Measurements from ENCODE around the gene KERA. TPM values are rescaled to one million over a fixed set of nuclear protein-coding genes. Genes with fewer than 3 reads are reported as not detected.
A peak's percentile ranks its signal among the peaks of the same experiment; 100 is the strongest.
"Not testable (repeated sequence)": the region's sequence is repeated elsewhere in the genome, so short reads cannot be mapped to it uniquely, and the experiment has no call there.

KERA gene
- total RNA-seq (2014; rRNA removed; shearing (Covaris generic)): not detected in 2 replicates

- DNase-seq (ENCODE audit: low spot score): no peak
Observed at GRCh38 chr12:91057368-91058165, at the start of gene KERA. Gene KERA (minus strand): TSS chr12:91058024. CDS start chr12:91056281, 1,743 bp downstream.

DNA sequence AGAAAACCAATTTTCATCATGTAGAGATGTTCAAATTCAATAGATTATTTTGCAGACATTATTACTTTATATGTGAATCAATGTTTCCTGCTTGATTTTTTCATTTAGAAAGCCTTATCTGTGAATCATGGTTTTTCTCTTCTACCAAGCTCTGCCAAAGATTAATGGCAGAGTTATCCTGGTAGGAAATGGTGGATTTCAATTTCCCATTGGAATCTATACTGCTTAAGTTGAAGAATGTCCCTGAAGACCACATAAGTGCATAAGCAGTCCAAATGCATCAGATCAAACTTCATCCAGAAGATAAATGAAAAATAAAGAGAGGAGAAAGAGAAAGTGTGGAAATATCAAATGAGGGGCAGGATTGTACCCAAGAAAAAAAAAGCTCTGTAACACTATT lies 48.5 kb upstream of the KERA start:
- DNase-seq (ENCODE audit: low spot score): no peak

GRCh38 chr12:91105807-91106206 lies 48.0 kb upstream of the KERA start:
- no peak for DNase-seq (ENCODE audit: low spot score)

DNA sequence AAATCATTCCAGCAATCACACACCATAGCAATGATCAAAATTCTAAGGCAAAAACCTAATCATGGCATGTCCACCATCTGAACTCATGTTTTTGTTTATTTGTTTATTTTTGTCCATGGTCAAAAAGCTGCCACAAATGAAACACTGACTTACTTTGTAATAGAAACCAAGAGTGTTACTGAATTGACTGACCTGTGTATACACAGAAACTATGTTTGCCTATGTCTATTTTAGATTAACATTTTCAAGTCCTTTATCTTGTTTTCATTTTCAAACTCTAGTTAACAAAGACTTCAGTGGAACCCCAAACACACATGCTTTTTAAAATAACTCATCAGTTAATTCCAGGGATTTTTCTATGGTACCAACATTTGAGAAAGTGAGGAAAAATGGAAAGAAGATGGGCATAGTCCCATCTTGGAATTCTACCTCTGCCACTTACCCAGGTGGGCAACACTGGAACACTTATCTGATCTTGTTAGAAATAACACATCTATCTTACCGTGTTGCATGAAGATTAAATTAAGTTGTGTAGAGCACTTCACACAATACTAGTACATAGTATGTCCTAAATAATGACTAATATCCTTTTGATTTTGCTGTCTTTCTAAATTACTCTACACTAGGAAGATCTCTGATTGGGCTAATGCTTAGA lies 47.1 kb upstream of the KERA start:
- no peak for DNase-seq (ENCODE audit: low spot score)

DNA sequence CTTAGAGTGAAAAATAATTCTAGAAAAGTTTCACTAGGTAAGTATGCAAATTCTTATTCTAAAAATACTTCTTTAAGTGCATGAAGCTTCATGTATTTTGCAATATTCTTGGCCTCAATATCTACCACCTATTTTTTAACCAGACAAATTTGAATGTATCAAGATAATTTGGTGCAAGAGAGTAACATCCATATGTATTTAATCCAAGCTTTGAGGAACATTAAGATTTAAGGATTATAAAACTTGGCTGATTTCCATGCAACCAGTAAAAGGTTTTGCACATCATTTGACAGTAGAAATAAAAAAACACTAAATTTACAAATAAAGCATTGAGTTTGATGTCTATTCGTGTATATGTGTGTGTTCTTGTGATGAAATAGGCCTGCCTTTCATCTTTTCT lies 45.8 kb upstream of the KERA start:
- no peak for DNase-seq (ENCODE audit: low spot score)

DNA sequence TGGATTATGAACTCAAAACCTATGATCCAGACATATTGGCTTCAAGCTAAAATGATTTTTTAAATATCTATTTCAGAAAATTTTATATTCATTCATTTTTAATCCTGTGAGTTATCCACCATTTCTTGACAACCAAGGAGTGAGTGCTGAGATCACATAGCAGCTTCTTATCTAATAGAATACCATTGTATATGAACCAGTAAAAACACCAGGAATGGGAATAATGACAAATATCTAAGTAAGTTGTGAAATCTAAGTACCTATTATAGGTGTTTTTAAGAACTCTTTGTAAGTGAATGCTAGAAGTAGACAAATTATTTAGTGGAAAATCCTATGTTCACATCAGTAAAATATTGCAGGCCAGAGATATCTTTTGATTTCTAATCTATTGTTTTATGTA lies 45.3 kb upstream of the KERA start:
- no peak for DNase-seq (ENCODE audit: low spot score)

- no peak for DNase-seq (ENCODE audit: low spot score)
Observed at GRCh38 chr12:91100906-91101305, 43.1 kb upstream of the KERA start.

- DNase-seq (ENCODE audit: low spot score): no peak
Observed at GRCh38 chr12:91099836-91100235, 42.0 kb upstream of the KERA start.

GRCh38 chr12:91099341-91099740 lies 41.5 kb upstream of the KERA start:
- no peak for DNase-seq (ENCODE audit: low spot score)

- DNase-seq (ENCODE audit: low spot score): peak; percentile 74
Observed at GRCh38 chr12:91098941-91099340, 41.1 kb upstream of the KERA start.

DNA sequence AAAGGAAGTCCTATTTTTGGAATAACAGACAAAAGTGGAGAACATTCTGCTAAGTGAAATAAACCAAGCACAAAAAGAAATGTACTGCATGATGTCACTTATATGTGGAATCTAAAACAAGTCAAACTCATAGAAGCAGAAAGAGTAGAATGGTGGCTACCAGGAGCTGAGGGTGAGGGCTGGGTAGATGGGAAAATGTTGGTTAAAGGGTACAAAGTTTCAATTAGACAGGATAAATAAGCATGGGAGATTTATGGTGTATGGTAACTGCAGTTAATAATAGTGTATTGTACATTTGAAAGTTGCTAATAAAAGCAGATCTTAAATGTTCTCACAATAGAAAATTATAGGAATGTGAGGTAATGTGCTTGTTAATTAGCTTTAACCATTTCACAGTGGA lies 40.6 kb upstream of the KERA start:
- no peak for DNase-seq (ENCODE audit: low spot score)

GRCh38 chr12:91094957-91095356 lies 37.1 kb upstream of the KERA start:
- no peak for DNase-seq (ENCODE audit: low spot score)

DNA sequence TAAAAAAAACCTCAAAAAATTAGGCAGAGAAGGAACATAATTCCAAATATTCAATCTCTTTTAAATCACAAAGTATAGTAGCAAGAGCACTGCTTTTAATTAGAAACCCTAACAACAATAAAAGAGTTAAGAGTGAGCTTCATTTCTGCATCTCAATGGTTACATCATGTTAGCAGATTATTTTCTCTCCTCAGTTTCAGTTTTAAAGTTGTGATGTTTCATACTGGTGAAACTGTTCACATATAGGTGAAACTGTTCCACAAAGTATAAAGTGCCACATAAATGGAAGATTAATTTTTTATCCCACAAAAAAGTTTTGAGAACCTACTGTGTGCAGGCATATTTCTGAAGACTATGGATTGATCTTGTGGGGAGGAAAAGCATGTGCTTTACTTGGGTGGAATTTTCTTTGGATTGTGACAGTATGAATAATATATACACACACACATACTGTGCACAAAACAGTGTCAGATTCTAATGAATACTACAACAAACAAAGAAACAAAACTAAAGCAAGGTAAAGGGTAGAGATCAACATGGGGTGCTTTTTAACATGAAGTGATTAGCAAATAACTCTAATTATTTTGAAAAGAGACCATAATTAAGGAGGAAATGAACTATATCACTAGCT lies 36.3 kb upstream of the KERA start:
- DNase-seq (ENCODE audit: low spot score): no peak

GRCh38 chr12:91093341-91093740 lies 35.5 kb upstream of the KERA start:
- no peak for DNase-seq (ENCODE audit: low spot score)

DNA sequence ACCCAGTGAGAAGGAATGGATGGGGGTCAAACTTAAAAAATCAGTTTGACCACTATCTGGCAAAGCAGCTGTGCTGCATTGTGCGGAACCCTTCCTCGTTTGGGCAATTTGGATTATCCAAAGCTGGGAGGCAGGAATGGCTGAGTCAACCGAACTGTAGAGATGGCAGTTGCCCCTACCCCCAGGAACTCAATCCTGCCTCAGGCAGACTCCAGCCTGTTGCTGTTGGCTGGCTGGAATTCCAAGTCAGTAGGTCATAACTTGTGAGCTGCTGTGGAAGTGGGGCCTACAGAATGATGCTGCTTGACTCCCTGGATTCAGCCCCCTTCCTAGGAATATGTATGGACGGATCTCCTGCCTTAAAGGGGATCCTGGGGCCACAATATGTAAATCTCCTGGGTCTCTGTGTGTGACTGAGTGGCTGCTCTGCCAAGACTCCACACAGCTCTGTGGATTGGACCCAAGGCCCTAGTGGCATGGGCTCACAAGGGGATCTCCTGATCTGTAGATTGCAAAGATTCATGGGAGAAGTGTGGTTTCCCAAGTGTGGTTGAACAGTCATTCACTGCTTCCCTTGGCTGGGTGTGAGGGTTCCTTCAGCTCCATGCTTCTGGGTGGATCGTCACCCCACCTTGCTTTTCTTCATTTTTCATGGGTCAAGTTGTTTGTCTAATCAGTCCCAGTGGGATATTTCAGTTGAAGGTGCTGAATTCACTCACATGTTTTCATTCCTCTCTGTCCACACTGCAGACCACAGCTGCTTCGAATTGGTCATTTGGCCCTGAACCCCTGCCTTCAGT lies 34.3 kb upstream of the KERA start:
- DNase-seq (ENCODE audit: low spot score): no peak

DNA sequence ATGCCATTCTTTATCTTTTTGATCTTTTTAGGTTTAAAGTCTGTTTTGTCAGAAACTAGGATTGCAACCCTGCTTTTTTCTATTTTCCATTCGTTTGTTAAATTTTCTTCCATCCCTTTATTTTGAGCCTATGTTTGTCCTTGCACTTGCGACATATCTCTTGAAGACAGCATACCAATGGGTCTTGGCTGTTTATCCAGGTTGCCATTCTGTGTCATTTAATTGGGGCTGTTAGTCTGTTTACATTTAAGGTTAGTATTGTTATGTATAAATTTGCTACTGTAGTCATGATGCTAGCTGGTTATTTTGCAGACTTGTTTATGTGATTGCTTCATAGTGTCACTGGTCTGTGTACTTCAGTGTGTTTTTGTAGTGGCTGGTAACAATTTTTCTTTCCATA lies 32.1 kb upstream of the KERA start:
- DNase-seq (ENCODE audit: low spot score): not testable (repeated sequence)

DNA sequence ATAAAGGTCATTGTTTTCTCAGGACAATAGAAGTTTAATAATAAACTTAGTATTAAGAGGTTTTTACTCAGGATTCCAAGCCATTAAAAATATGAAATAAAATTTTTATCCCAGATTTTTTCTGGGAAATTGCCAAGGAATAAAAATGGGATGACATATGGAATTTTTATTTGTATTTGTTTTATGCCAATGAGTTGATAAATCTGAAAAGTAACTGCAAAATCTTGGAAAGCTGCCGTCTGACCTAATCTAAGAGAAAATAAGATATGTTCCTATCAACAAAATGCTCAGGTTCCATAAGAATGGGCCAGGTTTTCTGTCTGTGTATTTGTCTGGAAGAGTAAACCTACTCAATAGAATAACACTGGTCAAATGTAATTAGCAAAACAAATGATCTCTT lies 22.2 kb upstream of the KERA start:
- no peak for DNase-seq (ENCODE audit: low spot score)

DNA sequence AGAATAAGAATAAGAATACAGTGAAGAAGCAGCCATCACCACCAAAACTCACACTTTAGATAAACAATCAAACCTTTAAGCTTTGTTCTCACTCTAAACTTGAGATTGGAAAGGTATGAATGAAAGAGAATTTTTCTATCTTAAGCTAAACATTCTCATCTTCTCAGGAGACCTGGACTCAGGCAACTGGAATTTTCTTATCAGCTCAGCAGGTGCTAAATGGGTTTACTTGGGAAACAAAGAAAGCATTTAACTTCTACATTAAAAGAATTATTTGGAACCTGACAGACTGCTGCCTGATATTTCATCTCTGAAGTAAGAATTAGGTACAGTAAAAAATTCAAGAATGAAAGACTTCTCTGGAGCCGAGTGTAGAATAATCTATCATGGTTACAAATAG lies 20.7 kb upstream of the KERA start:
- no peak for DNase-seq (ENCODE audit: low spot score)

DNA sequence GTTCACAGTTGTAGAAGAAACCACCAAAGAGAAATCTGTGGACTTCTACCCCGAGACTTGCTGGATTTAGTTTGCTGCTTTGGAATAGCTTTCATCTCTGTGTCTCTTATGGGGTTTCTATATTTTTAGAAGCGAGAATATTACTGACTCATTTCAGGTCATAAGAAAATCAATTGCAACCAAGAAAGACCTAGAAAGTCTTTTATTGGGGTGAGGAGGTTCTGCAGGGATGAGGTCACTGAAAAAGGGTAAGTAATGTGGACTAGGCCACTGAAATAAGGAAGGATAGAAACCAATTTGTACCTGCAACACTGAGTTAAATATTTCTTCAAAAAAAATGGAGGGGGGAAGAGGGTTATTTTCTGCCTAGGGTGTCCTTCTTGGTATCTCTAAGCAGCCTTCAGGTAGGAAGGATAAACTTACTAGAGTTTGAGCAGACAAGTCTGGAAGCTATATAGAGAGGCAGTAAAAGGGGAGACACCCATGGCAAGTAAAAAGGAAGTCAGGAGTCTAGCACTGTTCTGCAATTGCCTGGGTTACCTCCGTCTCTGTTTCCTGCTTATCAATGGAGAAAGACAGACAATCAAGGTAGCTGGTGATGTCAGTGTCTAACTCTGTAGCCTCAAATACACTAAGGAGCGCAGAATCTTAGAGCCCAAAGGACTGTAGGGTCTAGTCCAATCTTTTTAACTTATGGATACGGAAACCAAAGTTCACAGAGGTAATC lies 19.6 kb upstream of the KERA start:
- DNase-seq (ENCODE audit: low spot score): no peak

GRCh38 chr12:91074851-91075250 lies 17.0 kb upstream of the KERA start:
- no peak for DNase-seq (ENCODE audit: low spot score)

GRCh38 chr12:91074154-91074709 lies 16.4 kb upstream of the KERA start:
- no peak for DNase-seq (ENCODE audit: low spot score)
